Esophagus squamous epithelium (tissue), 4 donors: ENCODE data around the gene RARG.

Experiments used
- POLR2A ChIP-seq, 4 donors: fragments of 450-650 bp; IDR thresholded peaks; one replicate each; pipeline ENCODE4 v1.6.1; 2017; ENCODE audit warnings: antibody characterized with exemption in 4 of 4, mild to moderate bottlenecking in 4 of 4, moderate library complexity in 3 of 4
- TF ChIP-seq, protein P1 (sequence below), 6 experiments: fragments of 450-650 bp in 4 of 6; fragments of 200-600 bp in 2 of 6; sonication (generic) in 2 of 6; IDR thresholded peaks; one replicate each; pipeline ENCODE4 v1.5.1; 2016 to 2019; ENCODE audit warnings: antibody characterized with exemption in 6 of 6, mild to moderate bottlenecking in 4 of 6, moderate library complexity in 4 of 6

DNA sequence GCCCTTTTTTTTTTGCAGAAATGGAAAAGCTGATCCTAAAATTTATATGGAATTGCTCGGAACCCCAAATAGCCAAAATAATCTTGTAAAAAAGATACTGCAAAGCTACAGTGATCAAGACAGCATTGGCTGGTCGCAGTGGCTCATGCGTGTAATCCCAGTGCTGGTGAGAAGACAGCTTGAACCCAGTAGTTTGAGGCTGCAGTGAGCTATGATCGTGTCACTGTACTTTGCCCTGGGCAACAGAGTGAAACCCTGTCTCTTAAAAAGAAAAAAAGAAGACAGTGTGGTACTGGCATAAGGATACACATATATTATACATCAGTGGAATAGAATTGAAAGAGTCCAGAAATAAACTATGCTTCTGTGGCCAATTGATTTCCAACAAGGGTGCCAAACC lies 30.4 kb downstream of the RARG start:
- TF ChIP-seq, protein P1, sequence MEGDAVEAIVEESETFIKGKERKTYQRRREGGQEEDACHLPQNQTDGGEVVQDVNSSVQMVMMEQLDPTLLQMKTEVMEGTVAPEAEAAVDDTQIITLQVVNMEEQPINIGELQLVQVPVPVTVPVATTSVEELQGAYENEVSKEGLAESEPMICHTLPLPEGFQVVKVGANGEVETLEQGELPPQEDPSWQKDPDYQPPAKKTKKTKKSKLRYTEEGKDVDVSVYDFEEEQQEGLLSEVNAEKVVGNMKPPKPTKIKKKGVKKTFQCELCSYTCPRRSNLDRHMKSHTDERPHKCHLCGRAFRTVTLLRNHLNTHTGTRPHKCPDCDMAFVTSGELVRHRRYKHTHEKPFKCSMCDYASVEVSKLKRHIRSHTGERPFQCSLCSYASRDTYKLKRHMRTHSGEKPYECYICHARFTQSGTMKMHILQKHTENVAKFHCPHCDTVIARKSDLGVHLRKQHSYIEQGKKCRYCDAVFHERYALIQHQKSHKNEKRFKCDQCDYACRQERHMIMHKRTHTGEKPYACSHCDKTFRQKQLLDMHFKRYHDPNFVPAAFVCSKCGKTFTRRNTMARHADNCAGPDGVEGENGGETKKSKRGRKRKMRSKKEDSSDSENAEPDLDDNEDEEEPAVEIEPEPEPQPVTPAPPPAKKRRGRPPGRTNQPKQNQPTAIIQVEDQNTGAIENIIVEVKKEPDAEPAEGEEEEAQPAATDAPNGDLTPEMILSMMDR (IDR thresholded peaks at IDR 0.05), result no peak
- TF ChIP-seq POLR2A (IDR thresholded peaks at IDR 0.05), result no peak
